Vagina (tissue), 2 donors: Measurements from ENCODE around the gene LRGUK. TPM values are rescaled to one million over a fixed set of nuclear protein-coding genes. Genes with fewer than 3 reads are reported as not detected.

Experiments used
- DNase-seq, 2 donors: peaks; one replicate each; pipeline ENCODE4 v3.0.0-alpha.2; 2017; ENCODE audit errors: extremely low spot score in 2 of 2
- H3K27ac ChIP-seq: fragments of 200-600 bp; sonication (generic); one replicate; pipeline ENCODE4 v1.5.1; 2019
- H3K27me3 ChIP-seq: fragments of 200-600 bp; sonication (generic); one replicate; pipeline ENCODE4 v1.5.1; 2019
- H3K36me3 ChIP-seq, 2 donors: fragments of 200-600 bp; sonication (generic); one replicate each; pipeline ENCODE4 v1.5.1; 2017 to 2019
- H3K4me1 ChIP-seq: fragments of 200-600 bp; sonication (generic); one replicate; pipeline ENCODE4 v1.5.1; 2019
- H3K4me3 ChIP-seq, 2 donors: fragments of 200-600 bp; sonication (generic); 1 replicate in 1 of 2; 2 replicates in 1 of 2; pipeline ENCODE4 v1.5.1; 2016 to 2019
- H3K9me3 ChIP-seq: fragments of 200-600 bp; sonication (generic); one replicate; pipeline ENCODE4 v1.5.1; 2019
- CTCF ChIP-seq, 3 experiments: fragments of 450-650 bp in 2 of 3; fragments of 200-600 bp in 1 of 3; sonication (generic) in 1 of 3; IDR thresholded peaks; one replicate each; pipeline ENCODE4 v1.5.1; 2017 to 2019; ENCODE audit warnings: antibody characterized with exemption in 3 of 3, mild to moderate bottlenecking in 2 of 3, moderate library complexity in 2 of 3
- POLR2A ChIP-seq, 2 donors: fragments of 450-650 bp; IDR thresholded peaks; one replicate each; pipeline ENCODE4 v1.6.1; 2017; ENCODE audit warnings: antibody characterized with exemption in 2 of 2, mild to moderate bottlenecking in 2 of 2, moderate library complexity in 2 of 2
- POLR2AphosphoS5 ChIP-seq, 2 donors: sonication (generic); formaldehyde crosslinking; IDR thresholded peaks; one replicate each; pipeline ENCODE4 v1.9.0; 2017; ENCODE audit warnings: antibody characterized with exemption in 2 of 2, mild to moderate bottlenecking in 2 of 2, low read depth in 1 of 2; ENCODE audit not compliant: insufficient read depth in 1 of 2
- intact Hi-C: fragments of 100-400 bp; cut with DNase I; formaldehyde crosslinking; loops from one replicate; pipeline ENCODE4 v1.15.1; 2023
- total RNA-seq: library from RNA; depleted of rRNA; stranded (reverse); fragments of >200 nt; gene quantifications from one replicate; pipeline ENCODE4 v1.2.3, GENCODE V29; 2016

The LRGUK gene
- total RNA-seq, 1 donor from 2014 or later: 2.9 TPM

GRCh38 chr7:134195252-134195651 is 68.1 kb downstream of the LRGUK start:
- H3K4me3 ChIP-seq: no peak overlapping the region
- H3K27ac ChIP-seq: no peak overlapping the region
- DNase-seq: no peak
- intact Hi-C loops: no loop called here
- TF ChIP-seq CTCF (IDR thresholded peaks at IDR 0.05) (no peak), POLR2A (IDR thresholded peaks at IDR 0.05) (no peak), POLR2AphosphoS5 (IDR thresholded peaks at IDR 0.05; ENCODE audit: insufficient read depth in 1 of 2, low read depth in 1 of 2) (no peak)
- no peaks in the 10 kb centered on the region for H3K27me3 ChIP-seq
- H3K9me3 ChIP-seq: no peaks in the 10 kb centered on the region
- no peaks in the 10 kb centered on the region for H3K4me1 ChIP-seq
- H3K36me3 ChIP-seq: no peaks in the 10 kb centered on the region

GRCh38 chr7:134196439-134196838 is 69.3 kb downstream of the LRGUK start:
- Histone ChIP-seq H3K4me3 (no peak overlapping the region), H3K9me3 (no peaks in the 10 kb centered on the region), H3K4me1 (no peaks in the 10 kb centered on the region), H3K36me3 (no peaks in the 10 kb centered on the region), H3K27ac (no peak overlapping the region), H3K27me3 (no peaks in the 10 kb centered on the region)
- TF ChIP-seq POLR2AphosphoS5 (IDR thresholded peaks at IDR 0.05; ENCODE audit: insufficient read depth in 1 of 2, low read depth in 1 of 2) (no peak), POLR2A (IDR thresholded peaks at IDR 0.05) (no peak)
- intact Hi-C loops: no loop called here
- DNase-seq: no peak

GRCh38 chr7:134197345-134197744 is 70.2 kb downstream of the LRGUK start:
- no peaks in the 10 kb centered on the region for H3K27me3 ChIP-seq
- no peaks in the 10 kb centered on the region for H3K9me3 ChIP-seq
- no peaks in the 10 kb centered on the region for H3K4me1 ChIP-seq
- no peak overlapping the region for H3K27ac ChIP-seq
- H3K4me3 ChIP-seq: no peak overlapping the region
- intact Hi-C loops: no loop called here
- no peak for DNase-seq
- TF ChIP-seq POLR2AphosphoS5 (IDR thresholded peaks at IDR 0.05; ENCODE audit: insufficient read depth in 1 of 2, low read depth in 1 of 2): no peak
- no peak for TF ChIP-seq CTCF (IDR thresholded peaks at IDR 0.05)
- no peaks in the 10 kb centered on the region for H3K36me3 ChIP-seq

- H3K36me3 ChIP-seq: no peaks in the 10 kb centered on the region
- no peak for DNase-seq
- no peak overlapping the region for H3K4me3 ChIP-seq
- H3K4me1 ChIP-seq: no peaks in the 10 kb centered on the region
- H3K27me3 ChIP-seq: no peaks in the 10 kb centered on the region
- H3K9me3 ChIP-seq: no peaks in the 10 kb centered on the region
- no peak for TF ChIP-seq CTCF (IDR thresholded peaks at IDR 0.05)
- TF ChIP-seq POLR2A (IDR thresholded peaks at IDR 0.05): no peak
- TF ChIP-seq POLR2AphosphoS5 (IDR thresholded peaks at IDR 0.05; ENCODE audit: insufficient read depth in 1 of 2, low read depth in 1 of 2): no peak
- no peak overlapping the region for H3K27ac ChIP-seq
- intact Hi-C loops: no loop called here
Measured at GRCh38 chr7:134200970-134201369, 73.8 kb downstream of the LRGUK start.

GRCh38 chr7:134201569-134202261 is 74.6 kb downstream of the LRGUK start:
- Histone ChIP-seq H3K27me3 (no peaks in the 10 kb centered on the region), H3K36me3 (no peaks in the 10 kb centered on the region), H3K9me3 (no peaks in the 10 kb centered on the region), H3K4me1 (no peaks in the 10 kb centered on the region), H3K27ac (no peak overlapping the region), H3K4me3 (no peak overlapping the region)
- TF ChIP-seq POLR2A (IDR thresholded peaks at IDR 0.05) (no peak), CTCF (IDR thresholded peaks at IDR 0.05) (no peak), POLR2AphosphoS5 (IDR thresholded peaks at IDR 0.05; ENCODE audit: insufficient read depth in 1 of 2, low read depth in 1 of 2) (no peak)
- DNase-seq: no peak
- intact Hi-C loops: no loop called here
